AG04449 (cell line): ENCODE results near the gene NID1.
"Not testable (repeated sequence)": the region's sequence is repeated elsewhere in the genome, so short reads cannot be mapped to it uniquely, and the experiment has no call there.

Experiments
- CTCF ChIA-PET: fragments of 350-600 bp; formaldehyde crosslinking; extraction: SDS; loops from one replicate; lab custom pipeline; 2021; ENCODE audit warnings: antibody characterized with exemption; lab: Yijun Ruan, JAX
- POLR2A ChIA-PET: fragments of 400-600, 350-600 bp; formaldehyde crosslinking; extraction: SDS; loops from one replicate; lab custom pipeline; 2020; ENCODE audit warnings: antibody characterized with exemption, inconsistent platforms; lab: Yijun Ruan, JAX
- DNase-seq: peaks from one replicate; pipeline ENCODE4 v3.0.0-alpha.2; 2010; ENCODE audit warnings: low read depth, low spot score
- H3K4me3 ChIP-seq: 2 replicates; pipeline ENCODE4 v1.5.1; 2011; ENCODE audit warnings: low read depth, mild to moderate bottlenecking, control low read depth, low read length
- CTCF ChIP-seq: IDR thresholded peaks from one replicate; pipeline ENCODE4 v1.5.1; 2011; ENCODE audit warnings: mild to moderate bottlenecking, moderate library complexity, low read length, control low read depth, inconsistent platforms; ENCODE audit not compliant: insufficient read depth; ENCODE audit errors: missing control alignments

The NID1 gene

GRCh38 chr1:236102611-236103010 is 37.7 kb upstream of the NID1 start:
- no peak for DNase-seq
- CTCF ChIA-PET, result interaction anchor here (0.7 to 12.2 kb wide), 6 partner anchors 9 to 435 kb away, joined by 3 to 171 read pairs (median 6); no protein-coding TSS in a partner anchor
- POLR2A ChIA-PET, result no interaction called here
- TF ChIP-seq CTCF, result no peak
- H3K4me3 ChIP-seq, result no peak overlapping the region

GRCh38 chr1:236101233-236102200 is 36.6 kb upstream of the NID1 start:
- TF ChIP-seq CTCF, result no peak
- H3K4me3 ChIP-seq, result no peak overlapping the region
- POLR2A ChIA-PET, result no interaction called here
- DNase-seq, result no peak
- CTCF ChIA-PET, result interaction anchor here (12.2 kb wide), 1 partner anchor 386 kb away, joined by 171 read pairs; no protein-coding TSS in a partner anchor

- POLR2A ChIA-PET, result no interaction called here
- no peak overlapping the region for H3K4me3 ChIP-seq
- TF ChIP-seq CTCF, result no peak
- no peak for DNase-seq
- CTCF ChIA-PET, result interaction anchor here (1.0 to 1.2 kb wide), 2 partner anchors 36 to 647 kb away, joined by 3 to 4 read pairs; partner anchors contain the start of gene NID1
Observed at GRCh38 chr1:236100799-236101198, 35.9 kb upstream of the NID1 start.

- POLR2A ChIA-PET, result no interaction called here
- DNase-seq, result no peak
- H3K4me3 ChIP-seq, result no peak overlapping the region
- CTCF ChIA-PET, result interaction anchor here (0.6 to 1.3 kb wide), 10 partner anchors 10 to 1457 kb away, joined by 3 to 6 read pairs (median 3); no protein-coding TSS in a partner anchor
- TF ChIP-seq CTCF, result no peak
Observed at GRCh38 chr1:236099355-236099974, 34.6 kb upstream of the NID1 start.

- ChIA-PET POLR2A (no interaction called here), CTCF (interaction anchor here (0.7 kb wide), 1 partner anchor 493 kb away, joined by 3 read pairs; no protein-coding TSS in a partner anchor)
- DNase-seq, result no peak
- H3K4me3 ChIP-seq, result no peak overlapping the region
- TF ChIP-seq CTCF, result no peak
Observed at GRCh38 chr1:236098267-236098666, 33.4 kb upstream of the NID1 start.

GRCh38 chr1:236096660-236097482 is 32.0 kb upstream of the NID1 start:
- POLR2A ChIA-PET, H3K4me3 ChIP-seq: not testable (repeated sequence)
- DNase-seq, result peak; percentile 31

More at GRCh38 chr1:236096660-236097482, 32.0 kb upstream of the NID1 start:
- CTCF ChIA-PET, result interaction anchor here (1.0 kb wide), 1 partner anchor 11 kb away, joined by 3 read pairs; no protein-coding TSS in a partner anchor
